Esophagus muscularis mucosa (tissue), 3 donors: ENCODE results near the gene TEX38.

Experiments used
- POLR2A ChIP-seq: fragments of 450-650 bp; IDR thresholded peaks from one replicate; pipeline ENCODE4 v1.6.1; 2017; ENCODE audit warnings: antibody characterized with exemption, moderate library complexity, mild to moderate bottlenecking, low read depth
- POLR2AphosphoS5 ChIP-seq, 2 donors: sonication (generic); formaldehyde crosslinking; IDR thresholded peaks; one replicate each; pipeline ENCODE4 v1.6.1; 2017; ENCODE audit warnings: antibody characterized with exemption in 2 of 2
- TF ChIP-seq, protein P1 (sequence below), 3 experiments: fragments of 200-600 bp in 2 of 3; fragments of 450-650 bp in 1 of 3; sonication (generic) in 2 of 3; IDR thresholded peaks; one replicate each; pipeline ENCODE4 v1.5.1; 2017 to 2019; ENCODE audit warnings: antibody characterized with exemption in 3 of 3, mild to moderate bottlenecking in 2 of 3, moderate library complexity in 1 of 3

DNA sequence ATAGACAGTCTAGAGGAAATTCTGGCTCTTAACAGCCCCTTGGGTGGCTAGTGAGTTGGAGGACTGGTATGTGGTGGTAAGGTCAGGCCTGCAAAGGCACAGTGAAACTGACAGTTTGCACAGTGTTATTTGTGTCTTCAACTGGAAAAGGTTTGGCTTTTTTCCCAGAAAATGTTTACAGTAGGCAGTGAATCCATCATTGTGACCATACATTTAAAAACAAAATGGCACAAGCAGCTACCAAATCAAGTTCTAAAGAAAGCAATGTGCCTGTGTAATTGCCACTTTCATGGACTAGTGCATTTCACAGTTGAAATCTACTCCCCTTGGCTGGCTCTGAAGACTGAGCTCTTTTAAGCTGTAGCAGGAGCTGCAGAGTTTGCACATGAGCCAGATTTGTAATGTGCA lies 28.3 kb upstream of the TEX38 start:
- no peak for TF ChIP-seq POLR2A
- TF ChIP-seq, protein P1, sequence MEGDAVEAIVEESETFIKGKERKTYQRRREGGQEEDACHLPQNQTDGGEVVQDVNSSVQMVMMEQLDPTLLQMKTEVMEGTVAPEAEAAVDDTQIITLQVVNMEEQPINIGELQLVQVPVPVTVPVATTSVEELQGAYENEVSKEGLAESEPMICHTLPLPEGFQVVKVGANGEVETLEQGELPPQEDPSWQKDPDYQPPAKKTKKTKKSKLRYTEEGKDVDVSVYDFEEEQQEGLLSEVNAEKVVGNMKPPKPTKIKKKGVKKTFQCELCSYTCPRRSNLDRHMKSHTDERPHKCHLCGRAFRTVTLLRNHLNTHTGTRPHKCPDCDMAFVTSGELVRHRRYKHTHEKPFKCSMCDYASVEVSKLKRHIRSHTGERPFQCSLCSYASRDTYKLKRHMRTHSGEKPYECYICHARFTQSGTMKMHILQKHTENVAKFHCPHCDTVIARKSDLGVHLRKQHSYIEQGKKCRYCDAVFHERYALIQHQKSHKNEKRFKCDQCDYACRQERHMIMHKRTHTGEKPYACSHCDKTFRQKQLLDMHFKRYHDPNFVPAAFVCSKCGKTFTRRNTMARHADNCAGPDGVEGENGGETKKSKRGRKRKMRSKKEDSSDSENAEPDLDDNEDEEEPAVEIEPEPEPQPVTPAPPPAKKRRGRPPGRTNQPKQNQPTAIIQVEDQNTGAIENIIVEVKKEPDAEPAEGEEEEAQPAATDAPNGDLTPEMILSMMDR (IDR thresholded peaks at IDR 0.05): no peak
- peak in 1 of 2 donors; percentile 25 for TF ChIP-seq POLR2AphosphoS5 (IDR thresholded peaks at IDR 0.05)
